Measurements from ENCODE around the gene KIAA1586.
"Not testable (repeated sequence)": the region's sequence is repeated elsewhere in the genome, so short reads cannot be mapped to it uniquely, and the experiment has no call there.

KIAA1586 gene

GRCh38 chr6:57047257-57047585 is 728 bp downstream of the KIAA1586 start:
- not testable (repeated sequence) for DNase-seq

- DNase-seq, result not testable (repeated sequence)
Observed at GRCh38 chr6:57047859-57048258, 1.4 kb downstream of the KIAA1586 start.

- no peak for DNase-seq
Observed at GRCh38 chr6:57048577-57048976, 2.1 kb downstream of the KIAA1586 start.

- DNase-seq, result no peak
Observed at GRCh38 chr6:57063847-57064246, 17.4 kb downstream of the KIAA1586 start.

- DNase-seq, result no peak
Observed at GRCh38 chr6:57064809-57065208, 18.3 kb downstream of the KIAA1586 start.

GRCh38 chr6:57068061-57068460 is 21.6 kb downstream of the KIAA1586 start:
- no peak for DNase-seq

GRCh38 chr6:57069228-57069627 is 22.7 kb downstream of the KIAA1586 start:
- no peak for DNase-seq

- DNase-seq, result no peak
Observed at GRCh38 chr6:57069920-57070331, 23.4 kb downstream of the KIAA1586 start.

GRCh38 chr6:57072108-57072507 is 25.6 kb downstream of the KIAA1586 start:
- DNase-seq, result no peak

GRCh38 chr6:57074383-57074782 is 27.9 kb downstream of the KIAA1586 start:
- DNase-seq, result no peak

GRCh38 chr6:57075092-57075491 is 28.6 kb downstream of the KIAA1586 start:
- DNase-seq, result no peak

GRCh38 chr6:57078531-57079207 is 32.2 kb downstream of the KIAA1586 start:
- DNase-seq, result no peak

- no peak for DNase-seq
Observed at GRCh38 chr6:57085471-57085870, 39.0 kb downstream of the KIAA1586 start.

GRCh38 chr6:57086843-57087242 is 40.4 kb downstream of the KIAA1586 start:
- DNase-seq, result no peak

GRCh38 chr6:57087916-57088315 is 41.4 kb downstream of the KIAA1586 start:
- DNase-seq, result no peak

- no peak for DNase-seq
Observed at GRCh38 chr6:57089265-57089664, 42.8 kb downstream of the KIAA1586 start.

GRCh38 chr6:57089687-57090457 is 43.4 kb downstream of the KIAA1586 start, which contains the start of gene ZNF451:
ZNF451 (plus strand) TSS chr6:57090188; CDS start chr6:57090254, 66 bp downstream.
- peak; percentile 97 for DNase-seq

- not testable (repeated sequence) for DNase-seq
Observed at GRCh38 chr6:57090458-57091067, 44.1 kb downstream of the KIAA1586 start.

- DNase-seq, result not testable (repeated sequence)
Observed at GRCh38 chr6:57091375-57091774, 44.9 kb downstream of the KIAA1586 start.

- DNase-seq, result no peak
Observed at GRCh38 chr6:57094689-57095088, 48.2 kb downstream of the KIAA1586 start.

- DNase-seq, result no peak
Observed at GRCh38 chr6:57097596-57097995, 51.1 kb downstream of the KIAA1586 start.

GRCh38 chr6:57102976-57103375 is 56.5 kb downstream of the KIAA1586 start:
- DNase-seq, result no peak

- no peak for DNase-seq
Observed at GRCh38 chr6:57104336-57104735, 57.8 kb downstream of the KIAA1586 start.
